Colonic mucosa (tissue), 4 donors: ENCODE results near the gene LGR5. TPM values are rescaled to one million over a fixed set of nuclear protein-coding genes. Genes with fewer than 3 reads are reported as not detected.

Source experiments
- DNase-seq: peaks from one replicate; pipeline ENCODE4 v3.0.0-alpha.2; 2020
- H3K27ac ChIP-seq: fragments of 200-600 bp; one replicate; pipeline ENCODE4 v1.8.0; 2021
- H3K27me3 ChIP-seq: fragments of 200-600 bp; one replicate; pipeline ENCODE4 v1.8.0; 2021
- H3K36me3 ChIP-seq: fragments of 200-600 bp; one replicate; pipeline ENCODE4 v1.8.0; 2021
- H3K4me1 ChIP-seq: fragments of 200-600 bp; one replicate; pipeline ENCODE4 v1.8.0; 2021; ENCODE audit warnings: mild to moderate bottlenecking
- H3K4me3 ChIP-seq: fragments of 200-600 bp; one replicate; pipeline ENCODE4 v1.8.0; 2021
- H3K9ac ChIP-seq, 2 donors: one replicate each; pipeline ENCODE4 v1.7.0; 2013; ENCODE audit warnings: control low read depth in 2 of 2, low read depth in 2 of 2, low read length in 2 of 2
- H3K9me3 ChIP-seq: fragments of 200-600 bp; one replicate; pipeline ENCODE4 v1.8.0; 2021
- intact Hi-C: fragments of 100-400 bp; cut with DNase I; formaldehyde crosslinking; loops from one replicate; pipeline ENCODE4 v1.14.1; 2022
- total RNA-seq, 2 donors: library from RNA; stranded (reverse); fragmentation: NEBNext Ultra II Directional in 1 of 2; extraction: Animal tissue kit (Norgen Biotek cat#: 25700) in 1 of 2; gene quantifications; one replicate each; pipeline ENCODE4 v1.2.1, GENCODE V29; 2021
- TF ChIP-seq, protein P1 (sequence below): fragments of 200-600 bp; IDR thresholded peaks from one replicate; pipeline ENCODE4 v1.8.0; 2022; ENCODE audit warnings: antibody characterized with exemption, mild to moderate bottlenecking
- donor health status: healthy.
- donor health status: DM: no; HTN: no; CAD: no.
- donor health status: DM: no; HTN: no; CAD: no.

The LGR5 gene
- total RNA-seq, 2 donors from 2014 or later: 4.5 to 5.0 TPM

- no peak overlapping the region for H3K4me3 ChIP-seq
Observed at GRCh38 chr12:71445071-71445470, 5.5 kb downstream of the LGR5 start.

DNA sequence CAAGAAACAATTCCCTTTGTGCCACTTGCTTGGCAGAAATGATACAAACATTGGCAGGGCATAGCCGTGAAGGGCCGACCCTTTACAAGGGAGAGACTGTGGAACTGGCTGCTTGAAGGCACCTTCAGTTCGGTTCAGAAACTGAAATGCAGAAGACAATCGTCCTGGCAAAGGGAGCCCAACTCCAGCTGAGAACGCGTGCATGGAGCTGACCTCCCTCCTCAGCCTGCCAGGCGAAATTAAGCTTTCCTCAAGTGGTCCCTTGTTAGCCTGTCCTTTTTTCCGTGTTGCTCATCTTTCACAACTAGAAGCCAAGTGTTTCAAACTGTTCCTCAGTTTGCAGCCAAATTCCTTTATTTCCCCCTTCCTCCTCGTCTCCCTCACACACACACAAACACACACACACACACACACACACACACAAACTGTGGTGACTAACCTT lies 8.1 kb downstream of the LGR5 start:
- intact Hi-C loops: no loop called here
- Histone ChIP-seq H3K27ac (no peak overlapping the region), H3K36me3 (no peaks in the 10 kb centered on the region), H3K9ac (no peak overlapping the region), H3K9me3 (no peaks in the 10 kb centered on the region), H3K4me3 (no peak overlapping the region), H3K27me3 (no peaks in the 10 kb centered on the region), H3K4me1 (no peaks in the 10 kb centered on the region)
- TF ChIP-seq, protein P1, sequence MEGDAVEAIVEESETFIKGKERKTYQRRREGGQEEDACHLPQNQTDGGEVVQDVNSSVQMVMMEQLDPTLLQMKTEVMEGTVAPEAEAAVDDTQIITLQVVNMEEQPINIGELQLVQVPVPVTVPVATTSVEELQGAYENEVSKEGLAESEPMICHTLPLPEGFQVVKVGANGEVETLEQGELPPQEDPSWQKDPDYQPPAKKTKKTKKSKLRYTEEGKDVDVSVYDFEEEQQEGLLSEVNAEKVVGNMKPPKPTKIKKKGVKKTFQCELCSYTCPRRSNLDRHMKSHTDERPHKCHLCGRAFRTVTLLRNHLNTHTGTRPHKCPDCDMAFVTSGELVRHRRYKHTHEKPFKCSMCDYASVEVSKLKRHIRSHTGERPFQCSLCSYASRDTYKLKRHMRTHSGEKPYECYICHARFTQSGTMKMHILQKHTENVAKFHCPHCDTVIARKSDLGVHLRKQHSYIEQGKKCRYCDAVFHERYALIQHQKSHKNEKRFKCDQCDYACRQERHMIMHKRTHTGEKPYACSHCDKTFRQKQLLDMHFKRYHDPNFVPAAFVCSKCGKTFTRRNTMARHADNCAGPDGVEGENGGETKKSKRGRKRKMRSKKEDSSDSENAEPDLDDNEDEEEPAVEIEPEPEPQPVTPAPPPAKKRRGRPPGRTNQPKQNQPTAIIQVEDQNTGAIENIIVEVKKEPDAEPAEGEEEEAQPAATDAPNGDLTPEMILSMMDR: no peak
- no peak for DNase-seq

More at GRCh38 chr12:71445071-71445470, 5.5 kb downstream of the LGR5 start:
- H3K9ac ChIP-seq: no peak overlapping the region
- DNase-seq: no peak
- no peaks in the 10 kb centered on the region for H3K9me3 ChIP-seq
- H3K27ac ChIP-seq: no peak overlapping the region
- peaks cover 6% of the 10 kb centered on the region for H3K4me1 ChIP-seq
- intact Hi-C loops: no loop called here
- TF ChIP-seq, protein P1: no peak
- H3K36me3 ChIP-seq: no peaks in the 10 kb centered on the region
- no peaks in the 10 kb centered on the region for H3K27me3 ChIP-seq

GRCh38 chr12:71448150-71448581 lies 8.6 kb downstream of the LGR5 start:
- Histone ChIP-seq H3K9me3 (no peaks in the 10 kb centered on the region), H3K4me1 (no peaks in the 10 kb centered on the region), H3K27me3 (no peaks in the 10 kb centered on the region), H3K9ac (no peak overlapping the region), H3K4me3 (no peak overlapping the region), H3K36me3 (no peaks in the 10 kb centered on the region), H3K27ac (no peak overlapping the region)
- DNase-seq: no peak
- TF ChIP-seq, protein P1: no peak
- intact Hi-C loops: no loop called here

DNA sequence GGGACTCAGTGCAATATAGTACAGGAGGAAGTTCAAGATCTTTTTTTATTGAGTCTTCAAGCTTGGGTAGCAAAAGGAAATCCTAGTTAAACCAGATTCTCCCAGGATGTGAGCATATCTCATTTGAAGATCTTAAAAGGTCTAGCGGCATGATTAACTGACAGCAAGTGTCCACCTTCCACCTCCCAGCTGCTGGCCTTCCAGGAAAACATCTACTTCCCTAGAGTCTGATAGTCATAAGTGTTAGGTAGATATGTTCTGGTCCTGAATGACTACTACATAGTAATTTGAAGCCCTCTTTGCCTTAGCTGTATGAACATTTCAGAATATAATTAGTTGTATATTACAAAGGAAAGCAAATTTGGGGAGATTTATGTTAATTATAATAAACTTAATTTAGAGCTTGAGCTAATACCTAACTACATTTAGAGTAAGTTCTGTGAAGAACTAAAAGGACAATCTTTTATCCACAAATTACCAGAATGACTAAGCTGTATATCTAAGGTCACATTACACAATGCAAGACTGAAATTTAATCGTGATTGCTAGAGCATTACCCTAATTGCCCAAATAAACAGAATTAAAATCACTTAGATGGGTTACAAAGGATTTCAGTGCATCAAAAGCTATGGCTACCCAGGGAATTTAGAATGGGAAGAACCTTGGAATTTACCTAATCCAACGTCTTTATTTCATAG lies 9.9 kb downstream of the LGR5 start:
- H3K4me3 ChIP-seq: no peak overlapping the region
- intact Hi-C loops: no loop called here
- H3K36me3 ChIP-seq: no peaks in the 10 kb centered on the region
- H3K9ac ChIP-seq: no peak overlapping the region
- H3K4me1 ChIP-seq: no peaks in the 10 kb centered on the region
- TF ChIP-seq, protein P1: no peak
- DNase-seq: no peak
- no peaks in the 10 kb centered on the region for H3K27me3 ChIP-seq
- no peaks in the 10 kb centered on the region for H3K9me3 ChIP-seq
- H3K27ac ChIP-seq: no peak overlapping the region

DNA sequence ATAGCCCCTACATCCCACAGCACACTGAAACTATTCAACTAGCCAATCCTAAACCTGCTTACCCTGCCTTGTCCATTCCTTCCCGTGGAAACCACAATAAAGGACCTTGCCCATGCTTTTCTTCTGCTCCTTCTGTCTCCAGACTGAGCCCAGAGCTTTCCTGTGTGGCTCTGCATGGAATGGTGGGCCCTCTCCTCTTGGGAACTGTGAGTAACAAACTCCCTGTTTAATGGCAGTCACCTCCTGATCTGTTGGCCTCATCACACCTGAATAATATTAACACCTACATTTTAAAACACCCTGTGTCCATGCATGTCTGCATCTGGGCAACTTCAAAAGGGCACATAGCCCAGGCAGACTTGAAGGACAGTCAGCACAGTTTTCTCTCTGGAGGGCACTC lies 12.4 kb downstream of the LGR5 start:
- Histone ChIP-seq H3K27ac (no peak overlapping the region), H3K9ac (no peak overlapping the region), H3K36me3 (no peaks in the 10 kb centered on the region), H3K9me3 (no peaks in the 10 kb centered on the region), H3K4me3 (no peak overlapping the region), H3K4me1 (no peaks in the 10 kb centered on the region), H3K27me3 (no peaks in the 10 kb centered on the region)
- TF ChIP-seq, protein P1: no peak
- no peak for DNase-seq
- intact Hi-C loops: no loop called here
